Subcutaneous abdominal adipose tissue (tissue), 5 donors: ENCODE measurements around the gene RACGAP1.
A peak's percentile ranks its signal among the peaks of the same experiment; 100 is the strongest.

Source experiments
- H3K27ac ChIP-seq: one replicate; pipeline ENCODE4 v1.7.0; 2013; ENCODE audit warnings: low read depth, mild to moderate bottlenecking, inconsistent platforms, low read length, moderate library complexity
- H3K27me3 ChIP-seq, 5 donors: one replicate each; pipeline ENCODE4 v1.7.0; 2013; ENCODE audit warnings: low read length in 5 of 5, inconsistent platforms in 1 of 5; ENCODE audit not compliant: control insufficient read depth in 5 of 5, insufficient read depth in 4 of 5
- H3K36me3 ChIP-seq, 5 donors: one replicate each; pipeline ENCODE4 v1.7.0; 2013; ENCODE audit warnings: low read length in 5 of 5; ENCODE audit not compliant: control insufficient read depth in 5 of 5, insufficient read depth in 5 of 5
- H3K4me1 ChIP-seq, 5 donors: one replicate each; pipeline ENCODE4 v1.7.0; 2013; ENCODE audit warnings: low read length in 5 of 5, mild to moderate bottlenecking in 3 of 5, moderate library complexity in 1 of 5; ENCODE audit not compliant: control insufficient read depth in 5 of 5, insufficient read depth in 5 of 5
- H3K4me3 ChIP-seq, 5 donors: one replicate each; pipeline ENCODE4 v1.7.0; 2013; ENCODE audit warnings: low read length in 5 of 5, low read depth in 1 of 5
- H3K9ac ChIP-seq, 5 donors: one replicate each; pipeline ENCODE4 v1.7.0; 2013; ENCODE audit warnings: low read length in 5 of 5, mild to moderate bottlenecking in 4 of 5, moderate library complexity in 3 of 5
- H3K9me3 ChIP-seq, 5 donors: one replicate each; pipeline ENCODE4 v1.7.0; 2013; ENCODE audit warnings: low read length in 5 of 5; ENCODE audit not compliant: control insufficient read depth in 5 of 5
- donor health status: healthy.
- donor health status: healthy.
- donor health status: healthy.
- donor health status: healthy.
- donor health status: healthy.

RACGAP1 gene

GRCh38 chr12:50062728-50063460 lies 37.6 kb upstream of the RACGAP1 start:
- H3K27me3 ChIP-seq = peaks cover 0 to 3% (median 0%) of the 10 kb centered on the region in 5 donors
- peaks cover 4 to 33% (median 14%) of the 10 kb centered on the region in 5 donors for H3K4me1 ChIP-seq
- H3K4me3 ChIP-seq = no peak overlapping the region
- no peak overlapping the region for H3K9ac ChIP-seq
- no peak overlapping the region for H3K27ac ChIP-seq
- H3K36me3 ChIP-seq = no peaks in the 10 kb centered on the region
- no peaks in the 10 kb centered on the region for H3K9me3 ChIP-seq

- Histone ChIP-seq H3K27me3 (peaks cover 0 to 5% (median 2%) of the 10 kb centered on the region in 5 donors), H3K36me3 (no peaks in the 10 kb centered on the region), H3K27ac (no peak overlapping the region), H3K4me3 (no peak overlapping the region), H3K9ac (no peak overlapping the region), H3K9me3 (no peaks in the 10 kb centered on the region), H3K4me1 (peaks cover 4 to 36% (median 16%) of the 10 kb centered on the region in 5 donors)
Measured at GRCh38 chr12:50061946-50062686, 36.8 kb upstream of the RACGAP1 start.

GRCh38 chr12:50061171-50061570 lies 35.9 kb upstream of the RACGAP1 start:
- no peak overlapping the region for H3K27ac ChIP-seq
- H3K9me3 ChIP-seq = no peaks in the 10 kb centered on the region
- peaks cover 0 to 12% (median 3%) of the 10 kb centered on the region in 5 donors for H3K27me3 ChIP-seq
- peaks cover 4 to 44% (median 24%) of the 10 kb centered on the region in 5 donors for H3K4me1 ChIP-seq
- no peak overlapping the region for H3K4me3 ChIP-seq
- no peak overlapping the region for H3K9ac ChIP-seq
- no peaks in the 10 kb centered on the region for H3K36me3 ChIP-seq

- Histone ChIP-seq H3K9me3 (no peaks in the 10 kb centered on the region), H3K27ac (no peak overlapping the region), H3K9ac (no peak overlapping the region), H3K4me1 (peaks cover 4 to 51% (median 29%) of the 10 kb centered on the region in 5 donors), H3K4me3 (no peak overlapping the region), H3K36me3 (no peaks in the 10 kb centered on the region), H3K27me3 (peaks cover 3 to 12% (median 5%) of the 10 kb centered on the region in 5 donors)
Measured at GRCh38 chr12:50060120-50060468, 34.8 kb upstream of the RACGAP1 start.

GRCh38 chr12:50059440-50060119 lies 34.3 kb upstream of the RACGAP1 start:
- no peak overlapping the region for H3K27ac ChIP-seq

GRCh38 chr12:50058743-50059312 lies 33.5 kb upstream of the RACGAP1 start:
- Histone ChIP-seq H3K36me3 (no peaks in the 10 kb centered on the region), H3K9ac (no peak overlapping the region), H3K4me1 (peaks cover 4 to 51% (median 29%) of the 10 kb centered on the region in 5 donors), H3K27ac (no peak overlapping the region), H3K4me3 (no peak overlapping the region), H3K9me3 (no peaks in the 10 kb centered on the region), H3K27me3 (peaks cover 3 to 12% (median 5%) of the 10 kb centered on the region in 5 donors)

More at GRCh38 chr12:50059440-50060119, 34.3 kb upstream of the RACGAP1 start:
- no peak overlapping the region for H3K9ac ChIP-seq
- H3K4me3 ChIP-seq = no peak overlapping the region
- H3K9me3 ChIP-seq = no peaks in the 10 kb centered on the region
- H3K4me1 ChIP-seq = peaks cover 4 to 51% (median 29%) of the 10 kb centered on the region in 5 donors
- peaks cover 3 to 12% (median 5%) of the 10 kb centered on the region in 5 donors for H3K27me3 ChIP-seq
- no peaks in the 10 kb centered on the region for H3K36me3 ChIP-seq

- Histone ChIP-seq H3K4me3 (peak overlapping the region in 4 of 5 donors; percentile 31 to 81 (median 70)), H3K36me3 (no peaks in the 10 kb centered on the region), H3K9ac (no peak overlapping the region), H3K27me3 (peaks cover 3 to 14% (median 5%) of the 10 kb centered on the region in 5 donors), H3K4me1 (peaks cover 4 to 54% (median 29%) of the 10 kb centered on the region in 5 donors), H3K9me3 (no peaks in the 10 kb centered on the region), H3K27ac (no peak overlapping the region)
Measured at GRCh38 chr12:50057896-50058670, 32.8 kb upstream of the RACGAP1 start.

GRCh38 chr12:50057000-50057841 lies 31.9 kb upstream of the RACGAP1 start, which contains the start of gene ASIC1:
Gene ASIC1 (plus strand): TSS chr12:50057596. CDS start chr12:50058767, 1,171 bp downstream.
- Histone ChIP-seq H3K4me3 (peak within 1 kb of the TSS; percentile 61 to 83 (median 73)), H3K9ac (peak within 1 kb of the TSS in 2 of 5 donors; percentile 23 to 74), H3K27me3 (peaks cover 3 to 15% (median 5%) of the 10 kb centered on the region in 5 donors), H3K36me3 (no peaks in the 10 kb centered on the region), H3K9me3 (no peaks in the 10 kb centered on the region), H3K27ac (no peak within 1 kb of the TSS), H3K4me1 (peaks cover 4 to 50% (median 29%) of the 10 kb centered on the region in 5 donors)
